Stimulated activated naive B cell treated with anti-CD40 and anti-IgM and Interleukin-4, amounts not matched to agents 10 μg/mL and 1 μg/mL and 100 μg/mL, for 72 hours (primary cell): ENCODE measurements around the gene DNA2.
"Not testable (repeated sequence)": the region's sequence is repeated elsewhere in the genome, so short reads cannot be mapped to it uniquely, and the experiment has no call there.

Experiments
- ATAC-seq, 2 donors: fragments of 150-1000 bp; cut with Tn5 transposase; replicated peaks; 2 replicates each; pipeline ENCODE4 v1.10.0; 2021; ENCODE audit warnings: moderate library complexity in 1 of 2
- DNase-seq: peaks from one replicate; pipeline ENCODE4 v3.0.0; 2021
- H3K27ac Mint-ChIP-seq: one replicate; pipeline ENCODE4 v1.8.0; 2022; ENCODE audit warnings: mild to moderate bottlenecking, mixed read lengths
- H3K27me3 Mint-ChIP-seq, 2 donors: one replicate each; pipeline ENCODE4 v1.8.0; 2022; ENCODE audit warnings: mixed read lengths in 2 of 2
- H3K36me3 Mint-ChIP-seq, 2 donors: one replicate each; pipeline ENCODE4 v1.8.0; 2022; ENCODE audit warnings: mixed read lengths in 2 of 2, mild to moderate bottlenecking in 1 of 2
- H3K4me1 Mint-ChIP-seq, 2 donors: one replicate each; pipeline ENCODE4 v1.8.0; 2022; ENCODE audit warnings: mixed read lengths in 2 of 2, mild to moderate bottlenecking in 1 of 2
- H3K4me3 Mint-ChIP-seq, 2 donors: one replicate each; pipeline ENCODE4 v1.8.0; 2022; ENCODE audit warnings: mild to moderate bottlenecking in 2 of 2, mixed read lengths in 2 of 2, moderate library complexity in 1 of 2
- H3K9me3 Mint-ChIP-seq, 2 donors: one replicate each; pipeline ENCODE4 v1.8.0; 2022; ENCODE audit warnings: mixed read lengths in 2 of 2, mild to moderate bottlenecking in 1 of 2

Gene DNA2

GRCh38 chr10:68470300-68470699, 1.5 kb downstream of the DNA2 start:
- no peak for ATAC-seq

GRCh38 chr10:68469838-68470237, 1.9 kb downstream of the DNA2 start:
- H3K36me3 Mint-ChIP-seq: peaks cover 3 to 12% of the 10 kb centered on the region in 2 donors
- H3K4me1 Mint-ChIP-seq: peaks cover 8 to 21% of the 10 kb centered on the region in 2 donors
- no peak overlapping the region for H3K27ac Mint-ChIP-seq
- no peaks in the 10 kb centered on the region for H3K27me3 Mint-ChIP-seq
- no peaks in the 10 kb centered on the region for H3K9me3 Mint-ChIP-seq
- ATAC-seq: no peak
- no peak for DNase-seq
- H3K4me3 Mint-ChIP-seq: no peak overlapping the region

More at GRCh38 chr10:68470300-68470699, 1.5 kb downstream of the DNA2 start:
- no peak for DNase-seq
- peaks cover 8 to 21% of the 10 kb centered on the region in 2 donors for H3K4me1 Mint-ChIP-seq
- no peak overlapping the region for H3K27ac Mint-ChIP-seq
- no peaks in the 10 kb centered on the region for H3K9me3 Mint-ChIP-seq
- H3K4me3 Mint-ChIP-seq: peak overlapping the region; percentile 71 to 74
- H3K27me3 Mint-ChIP-seq: no peaks in the 10 kb centered on the region
- H3K36me3 Mint-ChIP-seq: peaks cover 3 to 8% of the 10 kb centered on the region in 2 donors

GRCh38 chr10:68464729-68465128, 7.0 kb downstream of the DNA2 start:
- H3K27me3 Mint-ChIP-seq, H3K4me3 Mint-ChIP-seq, ATAC-seq, H3K4me1 Mint-ChIP-seq, H3K9me3 Mint-ChIP-seq, DNase-seq, H3K27ac Mint-ChIP-seq: not testable (repeated sequence)
- H3K36me3 Mint-ChIP-seq: peaks cover 16 to 30% of the 10 kb centered on the region in 2 donors

DNA sequence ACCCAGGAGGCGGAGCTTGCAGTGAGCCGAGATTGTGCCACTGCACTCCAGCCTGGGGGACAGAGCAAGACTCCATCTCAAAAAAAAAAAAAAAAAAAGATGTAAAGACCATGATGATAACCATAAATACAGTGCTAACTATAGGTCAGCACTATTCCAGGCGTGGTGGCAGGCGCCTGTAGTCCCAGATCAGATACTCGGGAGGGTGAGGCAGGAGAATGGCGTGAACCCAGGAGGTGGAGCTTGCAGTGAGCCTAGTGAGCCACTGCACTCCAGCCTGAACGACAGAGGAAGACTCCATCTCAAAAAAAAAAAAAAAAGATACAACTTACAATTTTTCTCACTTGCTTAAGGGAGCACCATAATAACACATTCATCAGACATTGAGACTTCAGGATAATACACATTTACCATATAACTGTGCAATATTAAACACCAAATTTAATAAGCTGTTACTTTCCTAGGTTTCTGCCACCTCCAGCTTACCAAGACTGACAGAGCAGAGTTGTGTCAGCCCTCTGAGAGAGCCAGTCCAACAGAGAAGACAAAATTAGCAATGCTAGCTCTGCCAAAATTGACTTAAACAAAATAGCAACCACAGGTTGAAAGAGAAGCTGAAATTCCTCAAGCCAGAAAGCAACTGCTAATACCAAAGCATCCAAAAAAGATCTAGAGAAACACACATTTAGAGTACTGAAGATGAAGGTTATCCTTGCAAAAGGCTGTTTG, 8.2 kb downstream of the DNA2 start:
- no peaks in the 10 kb centered on the region for H3K4me1 Mint-ChIP-seq
- no peak overlapping the region for H3K4me3 Mint-ChIP-seq
- H3K36me3 Mint-ChIP-seq: peaks cover 20 to 36% of the 10 kb centered on the region in 2 donors
- no peaks in the 10 kb centered on the region for H3K27me3 Mint-ChIP-seq
- DNase-seq: no peak
- H3K9me3 Mint-ChIP-seq: no peaks in the 10 kb centered on the region
- no peak overlapping the region for H3K27ac Mint-ChIP-seq
- no peak for ATAC-seq

GRCh38 chr10:68462536-68462935, 9.2 kb downstream of the DNA2 start:
- Mint-ChIP-seq H3K4me3 (no peak overlapping the region), H3K36me3 (peaks cover 25 to 36% of the 10 kb centered on the region in 2 donors), H3K9me3 (no peaks in the 10 kb centered on the region), H3K27ac (no peak overlapping the region), H3K4me1 (no peaks in the 10 kb centered on the region), H3K27me3 (no peaks in the 10 kb centered on the region)
- ATAC-seq: no peak
- DNase-seq: no peak

GRCh38 chr10:68461032-68461431, 10.7 kb downstream of the DNA2 start:
- ATAC-seq: no peak
- Mint-ChIP-seq H3K4me3 (no peak overlapping the region), H3K9me3 (no peaks in the 10 kb centered on the region), H3K27me3 (no peaks in the 10 kb centered on the region), H3K4me1 (no peaks in the 10 kb centered on the region), H3K36me3 (peaks cover 31 to 40% of the 10 kb centered on the region in 2 donors), H3K27ac (no peak overlapping the region)
- no peak for DNase-seq

DNA sequence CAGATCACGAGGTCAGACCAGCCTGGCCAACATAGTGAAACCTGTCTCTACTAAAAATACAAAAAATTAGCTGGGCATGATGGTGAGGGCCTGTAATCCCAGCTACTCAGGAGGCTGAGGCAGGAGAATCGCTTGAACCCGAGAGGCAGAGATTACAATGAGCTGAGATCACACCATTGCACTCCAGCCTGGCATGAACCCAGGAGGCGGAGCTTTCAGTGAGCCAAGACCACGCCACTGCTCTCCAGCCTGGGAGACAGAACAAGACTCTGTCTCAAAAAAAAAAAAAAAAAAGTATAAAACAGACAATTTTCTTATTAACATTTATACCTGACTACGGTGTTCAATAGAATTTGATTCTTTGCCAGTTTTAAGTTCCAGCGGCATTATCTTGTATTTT, 22.1 kb downstream of the DNA2 start:
- H3K36me3 Mint-ChIP-seq: peaks cover 15 to 29% of the 10 kb centered on the region in 2 donors
- ATAC-seq, H3K4me1 Mint-ChIP-seq, H3K4me3 Mint-ChIP-seq, DNase-seq, H3K27me3 Mint-ChIP-seq, H3K27ac Mint-ChIP-seq, H3K9me3 Mint-ChIP-seq: not testable (repeated sequence)

DNA sequence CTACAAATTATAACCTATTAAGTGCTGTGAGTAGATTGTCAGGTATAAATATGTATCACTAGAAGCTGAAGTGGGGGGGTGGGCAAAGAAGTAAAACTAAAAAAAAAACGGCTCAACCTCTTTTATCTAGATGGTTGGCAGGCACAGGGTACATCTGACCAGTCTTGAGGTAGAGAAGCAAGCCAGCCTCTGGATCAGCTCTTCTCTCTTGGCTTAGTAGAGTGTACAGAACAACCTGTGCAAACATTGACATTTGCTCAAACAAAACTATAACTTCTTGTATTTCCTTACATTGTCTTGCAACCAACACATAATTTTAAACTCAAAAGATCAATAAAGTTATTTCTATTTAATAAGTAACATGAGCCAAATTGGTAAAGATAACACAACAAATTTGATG, 25.6 kb downstream of the DNA2 start:
- Mint-ChIP-seq H3K4me3 (no peak overlapping the region), H3K36me3 (peaks cover 14 to 20% of the 10 kb centered on the region in 2 donors), H3K9me3 (no peaks in the 10 kb centered on the region), H3K27ac (no peak overlapping the region), H3K4me1 (no peaks in the 10 kb centered on the region), H3K27me3 (no peaks in the 10 kb centered on the region)
- ATAC-seq (no peak), DNase-seq (no peak)

GRCh38 chr10:68442971-68443370, 28.8 kb downstream of the DNA2 start:
- Mint-ChIP-seq H3K27me3 (no peaks in the 10 kb centered on the region), H3K4me3 (no peak overlapping the region), H3K36me3 (peaks cover 6 to 8% of the 10 kb centered on the region in 2 donors), H3K4me1 (no peaks in the 10 kb centered on the region), H3K27ac (no peak overlapping the region), H3K9me3 (no peaks in the 10 kb centered on the region)
- ATAC-seq (no peak), DNase-seq (no peak)

DNA sequence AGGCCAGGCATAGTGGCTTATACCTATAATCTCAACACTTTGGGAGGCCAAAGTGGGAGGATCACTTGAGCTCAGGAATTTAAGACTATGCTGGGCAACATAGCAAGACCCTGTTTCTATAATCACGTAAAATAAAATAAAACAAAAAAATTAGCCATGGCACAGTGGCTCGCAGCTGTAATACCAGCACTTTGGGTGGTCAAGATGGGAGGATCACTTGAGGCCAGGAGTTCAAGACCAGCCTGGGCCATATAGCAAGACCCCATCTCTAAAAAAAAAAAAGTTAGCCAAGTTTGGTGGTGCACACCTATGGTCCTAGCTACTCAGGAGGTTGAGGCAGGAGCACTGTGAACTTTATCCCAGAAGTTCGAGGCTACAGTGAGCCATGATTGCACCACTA, 30.9 kb downstream of the DNA2 start:
- Mint-ChIP-seq H3K36me3 (peaks cover 6 to 8% of the 10 kb centered on the region in 2 donors), H3K4me1 (no peaks in the 10 kb centered on the region), H3K9me3 (no peaks in the 10 kb centered on the region), H3K4me3 (no peak overlapping the region), H3K27ac (no peak overlapping the region), H3K27me3 (no peaks in the 10 kb centered on the region)
- DNase-seq: no peak
- no peak for ATAC-seq

DNA sequence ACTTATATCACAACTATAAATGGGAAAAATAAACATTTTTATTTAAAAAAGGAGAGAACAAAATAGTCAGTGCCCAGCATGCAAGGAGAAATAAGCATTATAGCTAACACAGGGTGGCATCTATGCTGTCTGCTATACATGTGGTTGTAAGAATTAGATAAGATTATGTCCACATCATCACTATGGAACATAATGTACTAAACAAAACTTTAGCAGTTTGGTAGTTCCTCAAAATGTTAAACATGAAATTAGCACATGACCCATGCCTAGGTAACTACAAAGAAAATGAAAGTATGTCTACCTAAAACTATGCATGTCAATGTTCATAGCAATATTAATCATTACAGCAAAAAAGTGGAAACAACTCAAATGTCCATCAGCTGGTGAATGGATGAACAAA, 36.0 kb downstream of the DNA2 start:
- ATAC-seq (peak; percentile 34 to 65), DNase-seq (no peak)
- Mint-ChIP-seq H3K4me1 (no peaks in the 10 kb centered on the region), H3K9me3 (no peaks in the 10 kb centered on the region), H3K4me3 (no peak overlapping the region), H3K36me3 (peaks cover 5 to 12% of the 10 kb centered on the region in 2 donors), H3K27ac (no peak overlapping the region), H3K27me3 (no peaks in the 10 kb centered on the region)

GRCh38 chr10:68434657-68435056, 37.1 kb downstream of the DNA2 start:
- peaks cover 4 to 12% of the 10 kb centered on the region in 2 donors for H3K36me3 Mint-ChIP-seq
- no peaks in the 10 kb centered on the region for H3K9me3 Mint-ChIP-seq
- ATAC-seq (no peak), DNase-seq (no peak)
- no peak overlapping the region for H3K27ac Mint-ChIP-seq
- H3K4me1 Mint-ChIP-seq: no peaks in the 10 kb centered on the region
- no peaks in the 10 kb centered on the region for H3K27me3 Mint-ChIP-seq
- no peak overlapping the region for H3K4me3 Mint-ChIP-seq

GRCh38 chr10:68428396-68429104, 43.2 kb downstream of the DNA2 start:
- H3K4me1 Mint-ChIP-seq: no peaks in the 10 kb centered on the region
- no peak for DNase-seq
- no peak overlapping the region for H3K4me3 Mint-ChIP-seq
- no peaks in the 10 kb centered on the region for H3K9me3 Mint-ChIP-seq
- no peak overlapping the region for H3K27ac Mint-ChIP-seq
- H3K36me3 Mint-ChIP-seq: peaks cover 12 to 21% of the 10 kb centered on the region in 2 donors
- no peaks in the 10 kb centered on the region for H3K27me3 Mint-ChIP-seq
- ATAC-seq: no peak

- H3K4me3 Mint-ChIP-seq: no peak overlapping the region
- peaks cover 14 to 36% of the 10 kb centered on the region in 2 donors for H3K36me3 Mint-ChIP-seq
- DNase-seq (no peak), ATAC-seq (no peak)
- no peaks in the 10 kb centered on the region for H3K27me3 Mint-ChIP-seq
- no peak overlapping the region for H3K27ac Mint-ChIP-seq
- H3K9me3 Mint-ChIP-seq: no peaks in the 10 kb centered on the region
- H3K4me1 Mint-ChIP-seq: no peaks in the 10 kb centered on the region
These were observed 47.2 kb downstream of the DNA2 start for GRCh38 chr10:68424454-68425014.

DNA sequence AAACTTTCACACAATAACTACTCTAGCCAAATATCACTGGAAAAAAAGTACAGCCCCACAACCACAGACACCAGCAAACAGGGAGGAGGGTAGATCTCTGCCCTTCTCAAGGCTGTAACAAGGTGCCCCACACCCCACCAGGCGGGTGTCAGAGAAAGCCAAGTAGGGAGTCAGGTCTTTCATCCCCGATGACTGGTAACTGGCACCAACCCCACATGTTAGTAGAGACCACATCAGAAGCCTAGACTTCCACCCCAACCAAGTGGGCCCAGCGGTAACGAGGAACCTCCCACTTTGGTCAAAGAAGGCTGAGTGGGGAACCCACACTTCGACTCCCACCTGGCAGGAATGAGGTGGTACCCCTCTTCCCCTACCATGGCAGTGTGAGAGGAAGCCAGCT, 48.3 kb downstream of the DNA2 start:
- ATAC-seq (no peak), DNase-seq (no peak)
- H3K36me3 Mint-ChIP-seq: peaks cover 20 to 42% of the 10 kb centered on the region in 2 donors
- no peak overlapping the region for H3K4me3 Mint-ChIP-seq
- no peak overlapping the region for H3K27ac Mint-ChIP-seq
- no peaks in the 10 kb centered on the region for H3K4me1 Mint-ChIP-seq
- no peaks in the 10 kb centered on the region for H3K27me3 Mint-ChIP-seq
- no peaks in the 10 kb centered on the region for H3K9me3 Mint-ChIP-seq
